Neural cell (in vitro differentiated cells): ENCODE measurements around the gene CEMIP. TPM values are rescaled to one million over a fixed set of nuclear protein-coding genes. Genes with fewer than 3 reads are reported as not detected.
"Not testable (repeated sequence)": the region's sequence is repeated elsewhere in the genome, so short reads cannot be mapped to it uniquely, and the experiment has no call there.

Experiments used
- H2AFZ ChIP-seq: fragments of 200-600, 300-800 bp; sonication (generic), shearing (Covaris generic); 2 replicates; pipeline ENCODE4 v1.6.0; 2014; ENCODE audit warnings: low read depth, mild to moderate bottlenecking, antibody characterized with exemption, low read length, moderate library complexity
- H3F3A ChIP-seq: fragments of 200-600 bp; shearing (Covaris generic); 2 replicates; pipeline ENCODE4 v1.6.1; 2016; ENCODE audit warnings: mild to moderate bottlenecking, moderate library complexity, mixed read lengths, antibody characterized with exemption, low read length; ENCODE audit not compliant: insufficient read depth, poor library complexity, severe bottlenecking
- H3K27ac ChIP-seq: fragments of 200-600, 300-800 bp; sonication (generic), shearing (Covaris generic); 2 replicates; pipeline ENCODE4 v1.5.1; 2014; ENCODE audit warnings: mild to moderate bottlenecking, low read length, moderate library complexity
- H3K27me3 ChIP-seq: fragments of 300-800, 200-600 bp; sonication (generic), shearing (Covaris generic); 2 replicates; pipeline ENCODE4 v1.6.0; 2014; ENCODE audit warnings: mild to moderate bottlenecking, low read depth, low read length, moderate library complexity; ENCODE audit not compliant: insufficient read depth
- H3K36me3 ChIP-seq: fragments of 300-800, 200-600 bp; sonication (generic), shearing (Covaris generic); 2 replicates; pipeline ENCODE4 v1.5.1; 2014; ENCODE audit warnings: mild to moderate bottlenecking, antibody characterized with exemption, low read length, moderate library complexity; ENCODE audit not compliant: insufficient read depth
- H3K4me2 ChIP-seq: fragments of 300-800, 200-600 bp; sonication (generic), shearing (Covaris generic); 2 replicates; pipeline ENCODE4 v1.6.0; 2014; ENCODE audit warnings: mild to moderate bottlenecking, low read length
- H3K4me3 ChIP-seq: fragments of 300-800, 200-600 bp; sonication (generic), shearing (Covaris generic); 2 replicates; pipeline ENCODE4 v1.5.1; 2014; ENCODE audit warnings: mild to moderate bottlenecking, low read length, moderate library complexity
- H3K79me2 ChIP-seq: fragments of 200-600 bp; shearing (Covaris generic); replicated peaks from 2 replicates; pipeline ENCODE4 v1.6.0; 2014; ENCODE audit warnings: mild to moderate bottlenecking, low read length, moderate library complexity; ENCODE audit not compliant: insufficient read depth
- H3K9ac ChIP-seq: fragments of 300-800, 200-600 bp; sonication (generic), shearing (Covaris generic); 2 replicates; pipeline ENCODE4 v1.6.1; 2016; ENCODE audit warnings: mild to moderate bottlenecking, low read length, mixed read lengths
- H3K9me2 ChIP-seq: fragments of 200-600 bp; shearing (Covaris generic); 2 replicates; pipeline ENCODE4 v1.6.1; 2016; ENCODE audit warnings: mild to moderate bottlenecking, low read length, mixed read lengths; ENCODE audit not compliant: insufficient read depth
- H3K9me3 ChIP-seq: fragments of 200-600, 300-800 bp; sonication (generic), shearing (Covaris generic); 2 replicates; pipeline ENCODE4 v1.6.1; 2016; ENCODE audit warnings: mild to moderate bottlenecking, mixed run types, low read length, moderate library complexity, mixed read lengths
- H4K20me1 ChIP-seq: fragments of 200-600 bp; shearing (Covaris generic); 2 replicates; pipeline ENCODE4 v1.6.1; 2016; ENCODE audit warnings: mild to moderate bottlenecking, mixed run types; ENCODE audit not compliant: insufficient read depth
- CTCF ChIP-seq: fragments of 450-650 bp; IDR thresholded peaks from 2 replicates; pipeline ENCODE4 v1.5.1; 2014; ENCODE audit warnings: antibody characterized with exemption, mild to moderate bottlenecking, moderate library complexity; ENCODE audit not compliant: poor library complexity, severe bottlenecking
- EP300 ChIP-seq: fragments of 450-650 bp; conservative IDR thresholded peaks from 2 replicates; pipeline ENCODE4 v1.6.1; 2014; ENCODE audit warnings: antibody characterized with exemption, mild to moderate bottlenecking, moderate library complexity; ENCODE audit not compliant: poor library complexity, severe bottlenecking
- EZH2 ChIP-seq: fragments of 200-600, 300-800 bp; shearing (Covaris generic), sonication (generic); IDR thresholded peaks from 2 replicates; pipeline ENCODE4 v1.6.1; 2014; ENCODE audit warnings: antibody characterized with exemption, low read length, borderline replicate concordance, mild to moderate bottlenecking; ENCODE audit not compliant: insufficient read depth, poor library complexity, severe bottlenecking
- MXI1 ChIP-seq: fragments of 450-650 bp; conservative IDR thresholded peaks from 2 replicates; pipeline ENCODE4 v1.6.1; 2014; ENCODE audit warnings: antibody characterized with exemption, mild to moderate bottlenecking; ENCODE audit not compliant: poor library complexity, severe bottlenecking
- POLR2AphosphoS5 ChIP-seq: IDR thresholded peaks from 2 replicates; pipeline ENCODE4 v1.6.1; 2012
- RAD21 ChIP-seq: fragments of 450-650 bp; conservative IDR thresholded peaks from 2 replicates; pipeline ENCODE4 v1.6.1; 2014; ENCODE audit warnings: antibody characterized with exemption, mild to moderate bottlenecking, moderate library complexity
- REST ChIP-seq: IDR thresholded peaks from 2 replicates; pipeline ENCODE4 v1.6.1; 2012; ENCODE audit warnings: borderline replicate concordance
- SMC3 ChIP-seq: fragments of 450-650 bp; conservative IDR thresholded peaks from 2 replicates; pipeline ENCODE4 v1.6.1; 2014; ENCODE audit warnings: antibody characterized with exemption, mild to moderate bottlenecking, moderate library complexity; ENCODE audit not compliant: poor library complexity
- TAF1 ChIP-seq: IDR thresholded peaks from 2 replicates; pipeline ENCODE4 v1.6.1; 2012; ENCODE audit warnings: low read depth
- polyA plus RNA-seq: library from polyadenylated mRNA; depleted of rRNA; stranded (reverse); fragments of >200 nt; gene quantifications from 2 replicates; pipeline ENCODE4 v1.2.3, GENCODE V29; 2014

CEMIP gene
- polyA plus RNA-seq, 1 donor from 2014 or later = 0.04 TPM

GRCh38 chr15:80953953-80954778, 175.0 kb downstream of the CEMIP start:
- Histone ChIP-seq H3K9me2 (no peaks in the 10 kb centered on the region), H3K4me2 (no peak overlapping the region), H3K27ac (no peak overlapping the region), H3K4me3 (no peak overlapping the region), H3K79me2 (no peaks in the 10 kb centered on the region), H3K9ac (no peak overlapping the region), H3K27me3 (no peaks in the 10 kb centered on the region), H3K9me3 (no peaks in the 10 kb centered on the region), H4K20me1 (no peaks in the 10 kb centered on the region), H3K36me3 (peaks cover 4% of the 10 kb centered on the region), H2AFZ (no peak overlapping the region), H3F3A (no peaks in the 10 kb centered on the region)
- TF ChIP-seq TAF1 (no peak), CTCF (no peak), EZH2 (no peak), RAD21 (no peak), MXI1 (no peak), SMC3 (no peak), REST (no peak), POLR2AphosphoS5 (no peak), EP300 (no peak)

GRCh38 chr15:80955571-80956452, 176.6 kb downstream of the CEMIP start:
- not testable (repeated sequence) for H3K4me3 ChIP-seq, H3F3A ChIP-seq, H3K4me2 ChIP-seq, H4K20me1 ChIP-seq, H3K9me2 ChIP-seq, H3K36me3 ChIP-seq, H3K79me2 ChIP-seq, H3K9me3 ChIP-seq, H3K9ac ChIP-seq, H3K27ac ChIP-seq, H2AFZ ChIP-seq, H3K27me3 ChIP-seq
